ENCODE results near the gene RNF186.
"Not testable (repeated sequence)": the region's sequence is repeated elsewhere in the genome, so short reads cannot be mapped to it uniquely, and the experiment has no call there.

The RNF186 gene

GRCh38 chr1:19793360-19794046 is 21.6 kb downstream of the RNF186 start:
- no peak for DNase-seq (ENCODE audit: low read depth)

GRCh38 chr1:19792237-19793002 is 22.7 kb downstream of the RNF186 start:
- DNase-seq (ENCODE audit: low read depth) = no peak

- not testable (repeated sequence) for DNase-seq (ENCODE audit: low read depth)
These were observed 24.8 kb downstream of the RNF186 start for GRCh38 chr1:19790061-19790975.

- DNase-seq (ENCODE audit: low read depth) = no peak
These were observed 28.1 kb downstream of the RNF186 start for GRCh38 chr1:19786988-19787423.

- no peak for DNase-seq (ENCODE audit: low read depth)
These were observed 29.4 kb downstream of the RNF186 start for GRCh38 chr1:19785660-19786059.

- no peak for DNase-seq (ENCODE audit: low read depth)
These were observed 34.7 kb downstream of the RNF186 start for GRCh38 chr1:19780267-19780877.

GRCh38 chr1:19776933-19777332 is 38.1 kb downstream of the RNF186 start:
- DNase-seq (ENCODE audit: low read depth) = no peak

GRCh38 chr1:19776287-19776686 is 38.8 kb downstream of the RNF186 start:
- DNase-seq (ENCODE audit: low read depth) = no peak

GRCh38 chr1:19775831-19776230 is 39.3 kb downstream of the RNF186 start:
- DNase-seq (ENCODE audit: low read depth) = no peak

- DNase-seq (ENCODE audit: low read depth) = no peak
These were observed 39.8 kb downstream of the RNF186 start for GRCh38 chr1:19775317-19775716.

GRCh38 chr1:19774180-19774785 is 40.8 kb downstream of the RNF186 start:
- DNase-seq (ENCODE audit: low read depth) = no peak

- DNase-seq (ENCODE audit: low read depth) = no peak
These were observed 41.6 kb downstream of the RNF186 start for GRCh38 chr1:19773485-19773884.

- no peak for DNase-seq (ENCODE audit: low read depth)
These were observed 43.0 kb downstream of the RNF186 start for GRCh38 chr1:19772053-19772452.

- DNase-seq (ENCODE audit: low read depth) = no peak
These were observed 43.7 kb downstream of the RNF186 start for GRCh38 chr1:19771350-19771749.

GRCh38 chr1:19770436-19771190 is 44.5 kb downstream of the RNF186 start:
- DNase-seq (ENCODE audit: low read depth) = no peak

- no peak for DNase-seq (ENCODE audit: low read depth)
These were observed 45.7 kb downstream of the RNF186 start for GRCh38 chr1:19769211-19769932.

- no peak for DNase-seq (ENCODE audit: low read depth)
These were observed 46.5 kb downstream of the RNF186 start for GRCh38 chr1:19768353-19769210.

- peak; percentile 89 for DNase-seq (ENCODE audit: low read depth)
These were observed 49.5 kb downstream of the RNF186 start for GRCh38 chr1:19765623-19766022.

- DNase-seq (ENCODE audit: low read depth) = no peak
These were observed 50.2 kb downstream of the RNF186 start for GRCh38 chr1:19764848-19765247.

Measured in GM04504 (cell line).